Esophagus (tissue), 2 donors: ENCODE results near the gene PAIP2B. TPM values are rescaled to one million over a fixed set of nuclear protein-coding genes. Genes with fewer than 3 reads are reported as not detected.
A peak's percentile ranks its signal among the peaks of the same experiment; 100 is the strongest.

Experiments used
- H3K27ac ChIP-seq, 2 donors: one replicate each; pipeline ENCODE4 v1.5.1; 2013; ENCODE audit warnings: low read depth in 2 of 2, mild to moderate bottlenecking in 2 of 2, inconsistent platforms in 1 of 2, low read length in 1 of 2, moderate library complexity in 1 of 2
- H3K27me3 ChIP-seq, 2 donors: one replicate each; pipeline ENCODE4 v1.6.1; 2013; ENCODE audit warnings: low read length in 2 of 2, control low read depth in 1 of 2, mild to moderate bottlenecking in 1 of 2; ENCODE audit not compliant: insufficient read depth in 2 of 2, control insufficient read depth in 1 of 2
- H3K36me3 ChIP-seq, 2 donors: one replicate each; pipeline ENCODE4 v1.6.1; 2013; ENCODE audit warnings: low read length in 1 of 2; ENCODE audit not compliant: control insufficient read depth in 2 of 2, insufficient read depth in 2 of 2
- H3K4me1 ChIP-seq, 2 donors: one replicate each; pipeline ENCODE4 v1.6.1; 2013; ENCODE audit warnings: low read length in 1 of 2; ENCODE audit not compliant: control insufficient read depth in 2 of 2, insufficient read depth in 2 of 2
- H3K4me3 ChIP-seq, 2 donors: one replicate each; pipeline ENCODE4 v1.5.1; 2013; ENCODE audit warnings: low read length in 2 of 2, mild to moderate bottlenecking in 2 of 2, low read depth in 1 of 2, moderate library complexity in 1 of 2
- H3K9me3 ChIP-seq, 2 donors: one replicate each; pipeline ENCODE4 v1.6.1; 2013; ENCODE audit warnings: mild to moderate bottlenecking in 2 of 2, low read depth in 1 of 2, low read length in 1 of 2, moderate library complexity in 1 of 2; ENCODE audit not compliant: control insufficient read depth in 2 of 2, insufficient read depth in 1 of 2
- WGBS, 2 donors: extraction: QIAGEN DNeasy Blood & Tissue Kit; methylation state at CpG; one replicate each; pipeline ENCODE4 v1.1.7; 2013; 5-methylcytosine and 5-hydroxymethylcytosine counted together
- polyA plus RNA-seq, 2 donors: library from polyadenylated mRNA; stranded (reverse); fragments of 200-250 nt; gene quantifications; one replicate each; pipeline ENCODE4 v1.2.3, GENCODE V29; 2013
- donor health status: healthy with polysubstance abuse.
- donor health status: Bipolar disorder and iron deficiency.

Gene PAIP2B
- polyA plus RNA-seq, 2 donors = 4.7 to 5.0 TPM

DNA sequence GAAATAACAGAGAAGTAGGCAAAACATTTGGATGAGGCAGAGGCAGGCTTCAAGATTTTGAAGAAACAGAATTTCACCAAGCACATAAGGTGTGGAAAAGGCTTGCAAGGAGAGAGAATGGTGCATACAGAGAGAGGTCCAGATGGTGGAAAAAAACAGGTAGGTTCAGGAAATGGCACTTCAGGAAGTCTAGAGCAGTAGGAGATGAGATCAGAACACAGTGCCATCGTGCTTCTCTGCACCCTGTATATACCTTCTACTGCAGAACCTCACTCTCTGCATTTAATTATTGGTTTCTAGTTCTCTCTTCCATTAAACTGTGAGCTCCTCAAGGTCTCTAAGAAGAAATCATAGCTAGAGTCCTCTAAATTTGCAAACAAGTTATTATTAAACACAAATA lies 2.4 kb downstream of the PAIP2B start:
- no peaks in the 10 kb centered on the region for H3K36me3 ChIP-seq
- no peak overlapping the region for H3K4me3 ChIP-seq
- H3K9me3 ChIP-seq = no peaks in the 10 kb centered on the region
- 69 to 73% methylated on average over 1 of the region's 1 CpG for WGBS, 2 donors
- no peak overlapping the region for H3K27ac ChIP-seq
- H3K27me3 ChIP-seq = no peaks in the 10 kb centered on the region
- H3K4me1 ChIP-seq = no peaks in the 10 kb centered on the region

DNA sequence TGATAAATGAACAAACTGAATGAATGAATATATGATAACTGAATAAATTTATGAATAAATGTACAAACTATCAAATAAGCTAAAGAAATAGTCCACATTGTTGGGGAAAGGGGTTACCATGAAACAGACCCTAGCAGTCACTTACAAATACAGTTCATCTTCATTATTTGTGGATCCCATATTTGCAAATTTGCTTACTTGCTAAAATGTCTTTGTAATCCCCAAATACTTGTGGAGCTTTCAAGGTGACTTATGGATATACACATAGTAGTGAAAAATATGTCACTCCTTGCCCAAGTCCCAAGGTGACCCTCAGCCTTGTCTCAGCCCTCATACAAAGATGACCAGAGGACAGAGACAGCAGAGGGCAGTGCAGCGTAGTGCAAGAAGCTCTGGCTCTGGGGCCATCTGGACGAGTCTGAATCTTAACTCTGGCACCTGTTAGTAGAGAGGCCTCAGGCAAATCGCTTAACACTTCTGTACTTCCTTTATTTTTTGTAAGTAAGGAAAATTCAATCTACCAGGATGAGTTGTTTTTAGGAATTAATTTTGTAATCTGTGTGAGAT lies 3.1 kb downstream of the PAIP2B start:
- Histone ChIP-seq H3K4me3 (no peak overlapping the region), H3K27me3 (no peaks in the 10 kb centered on the region), H3K4me1 (no peaks in the 10 kb centered on the region), H3K9me3 (no peaks in the 10 kb centered on the region), H3K36me3 (no peaks in the 10 kb centered on the region), H3K27ac (no peak overlapping the region)
- WGBS, 2 donors = 32 to 33% methylated on average over 3 of the region's 3 CpGs

DNA sequence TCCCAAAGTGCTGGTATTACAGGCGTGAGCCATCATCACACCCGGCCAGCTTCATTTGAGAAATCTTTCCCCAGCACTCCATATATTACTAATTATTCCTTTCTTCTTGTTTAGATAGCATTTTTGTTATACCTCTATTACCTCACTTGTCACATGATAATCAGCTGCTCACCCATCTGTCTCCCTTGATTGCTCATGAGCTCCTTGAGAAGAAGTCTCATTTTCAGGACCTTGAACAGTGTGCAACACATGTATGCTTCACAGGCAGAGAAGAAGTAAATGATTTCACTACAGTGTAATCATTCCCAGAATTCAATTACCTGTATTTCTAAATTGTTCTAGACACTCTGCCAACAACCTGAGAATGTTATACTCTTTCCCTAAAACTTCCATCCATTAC lies 6.2 kb downstream of the PAIP2B start:
- no peak overlapping the region for H3K27ac ChIP-seq
- no peaks in the 10 kb centered on the region for H3K9me3 ChIP-seq
- no peak overlapping the region for H3K4me3 ChIP-seq
- H3K27me3 ChIP-seq = no peaks in the 10 kb centered on the region
- no peaks in the 10 kb centered on the region for H3K4me1 ChIP-seq
- 92 to 97% methylated on average over 2 of the region's 2 CpGs for WGBS, 2 donors
- no peaks in the 10 kb centered on the region for H3K36me3 ChIP-seq

DNA sequence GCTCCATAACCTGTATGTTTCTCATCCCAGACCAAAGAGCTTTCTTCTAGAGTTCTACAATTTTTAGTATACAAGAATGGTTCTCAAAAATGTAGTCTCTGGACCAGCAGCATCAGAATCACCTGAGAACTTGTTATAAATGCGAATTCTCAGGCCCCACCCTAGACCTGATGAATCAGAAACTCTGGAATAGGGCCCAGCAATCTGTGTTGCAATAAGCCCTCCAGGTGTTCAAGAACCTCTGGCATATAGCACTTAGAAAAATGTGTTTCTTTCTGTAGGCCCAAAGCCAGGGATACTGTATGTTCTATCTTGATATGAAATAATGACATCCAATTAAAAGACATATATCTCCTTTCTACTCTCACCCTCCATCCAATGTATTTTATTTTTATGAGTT lies 10.4 kb downstream of the PAIP2B start:
- no peaks in the 10 kb centered on the region for H3K9me3 ChIP-seq
- WGBS, 2 donors = 50 to 60% methylated on average over 1 of the region's 1 CpG

DNA sequence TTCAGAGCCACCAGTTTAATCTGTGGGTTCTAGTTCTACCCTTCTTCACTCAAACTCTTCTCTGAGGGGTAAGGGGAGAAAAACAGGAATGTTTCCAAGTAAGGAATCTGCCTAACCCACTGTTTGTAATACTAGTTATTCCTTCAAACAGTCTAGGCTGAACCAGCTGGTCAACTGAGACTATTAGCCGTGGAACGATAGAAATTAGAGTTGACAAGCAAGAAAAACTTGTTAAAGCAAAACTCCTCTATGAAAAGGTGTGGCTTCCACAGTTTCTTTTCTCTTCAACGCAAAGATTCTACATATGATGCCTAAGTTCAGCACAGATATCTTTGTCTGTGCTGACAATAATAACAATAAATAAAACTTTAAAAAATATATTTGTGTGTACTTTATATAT lies 11.5 kb downstream of the PAIP2B start:
- 51 to 66% methylated on average over 3 of the region's 3 CpGs for WGBS, 2 donors
- Histone ChIP-seq H3K4me3 (no peak overlapping the region), H3K27me3 (no peaks in the 10 kb centered on the region), H3K36me3 (no peaks in the 10 kb centered on the region), H3K9me3 (no peaks in the 10 kb centered on the region), H3K4me1 (no peaks in the 10 kb centered on the region), H3K27ac (peak overlapping the region; percentile 82 to 90)

More for the DNA sequence above, 10.4 kb downstream of the PAIP2B start:
- H3K4me1 ChIP-seq = no peaks in the 10 kb centered on the region
- no peak overlapping the region for H3K4me3 ChIP-seq
- no peaks in the 10 kb centered on the region for H3K27me3 ChIP-seq
- no peaks in the 10 kb centered on the region for H3K36me3 ChIP-seq
- H3K27ac ChIP-seq = peak overlapping the region; percentile 31 to 80

DNA sequence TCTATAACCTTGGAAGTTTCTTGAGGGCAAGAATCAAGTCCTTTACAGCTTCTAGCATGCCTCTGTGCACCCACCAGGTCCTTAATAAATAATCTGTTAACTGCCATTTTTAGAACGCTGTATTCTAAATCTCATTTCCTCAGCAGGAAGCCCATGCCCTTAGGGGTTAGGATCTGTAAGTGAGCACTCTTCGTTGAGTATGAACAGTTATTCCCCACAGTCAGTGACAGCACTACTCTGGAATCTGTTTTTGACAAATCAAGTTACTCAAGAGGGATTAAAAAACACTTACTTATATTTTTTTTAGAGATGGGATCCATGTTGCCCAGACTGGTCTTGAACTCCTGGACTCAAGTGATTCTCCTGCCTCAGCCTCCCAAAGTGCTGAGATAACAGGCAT lies 14.6 kb downstream of the PAIP2B start:
- Histone ChIP-seq H3K9me3 (no peaks in the 10 kb centered on the region), H3K36me3 (no peaks in the 10 kb centered on the region), H3K4me3 (no peak overlapping the region), H3K4me1 (no peaks in the 10 kb centered on the region), H3K27me3 (no peaks in the 10 kb centered on the region), H3K27ac (no peak overlapping the region)
- 53 to 66% methylated on average over 2 of the region's 2 CpGs for WGBS, 2 donors

DNA sequence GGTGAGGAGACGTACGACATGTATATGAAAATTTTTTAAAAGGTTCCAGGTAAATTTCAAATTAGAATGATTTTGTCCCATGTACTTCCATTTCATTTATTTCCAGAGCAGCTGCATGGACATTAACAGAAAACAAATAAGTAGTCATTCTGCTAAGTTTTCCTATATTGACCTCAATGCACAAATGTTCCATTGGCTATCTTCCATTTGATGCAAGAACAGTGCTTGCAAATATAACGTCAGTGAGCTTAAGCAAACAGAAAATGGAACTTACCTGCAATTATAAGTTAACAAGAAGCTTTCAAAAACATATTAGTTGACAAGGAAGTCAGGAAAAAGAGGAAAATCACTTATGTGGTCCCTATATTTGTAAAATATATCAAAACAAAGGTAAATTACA lies 16.6 kb downstream of the PAIP2B start:
- Histone ChIP-seq H3K27me3 (no peaks in the 10 kb centered on the region), H3K27ac (no peak overlapping the region), H3K36me3 (no peaks in the 10 kb centered on the region), H3K9me3 (no peaks in the 10 kb centered on the region), H3K4me1 (no peaks in the 10 kb centered on the region), H3K4me3 (no peak overlapping the region)
- 81 to 85% methylated on average over 3 of the region's 3 CpGs for WGBS, 2 donors

DNA sequence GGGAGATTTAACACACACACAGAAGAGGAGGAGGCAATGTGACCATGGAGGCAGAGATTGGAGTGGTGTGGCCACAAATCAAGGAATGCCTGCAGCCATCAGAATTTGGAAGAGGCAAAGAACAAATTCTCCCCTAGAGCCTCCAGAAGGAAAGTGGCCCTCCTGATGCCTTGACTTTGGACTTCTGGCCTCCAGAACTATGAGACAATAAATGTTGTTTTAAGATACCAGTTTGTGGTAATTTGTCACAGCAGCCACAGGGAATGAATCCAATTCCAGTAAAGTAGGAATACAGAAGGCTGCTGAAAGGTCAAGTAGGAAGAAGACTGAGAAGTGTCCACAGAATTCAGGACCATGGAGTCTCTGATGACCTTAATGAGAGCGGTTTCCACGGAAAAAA lies 18.1 kb downstream of the PAIP2B start:
- H3K4me1 ChIP-seq = no peaks in the 10 kb centered on the region
- 27 to 47% methylated on average over 2 of the region's 2 CpGs for WGBS, 2 donors
- H3K27ac ChIP-seq = no peak overlapping the region
- no peaks in the 10 kb centered on the region for H3K36me3 ChIP-seq
- no peaks in the 10 kb centered on the region for H3K9me3 ChIP-seq
- H3K27me3 ChIP-seq = no peaks in the 10 kb centered on the region
- no peak overlapping the region for H3K4me3 ChIP-seq

DNA sequence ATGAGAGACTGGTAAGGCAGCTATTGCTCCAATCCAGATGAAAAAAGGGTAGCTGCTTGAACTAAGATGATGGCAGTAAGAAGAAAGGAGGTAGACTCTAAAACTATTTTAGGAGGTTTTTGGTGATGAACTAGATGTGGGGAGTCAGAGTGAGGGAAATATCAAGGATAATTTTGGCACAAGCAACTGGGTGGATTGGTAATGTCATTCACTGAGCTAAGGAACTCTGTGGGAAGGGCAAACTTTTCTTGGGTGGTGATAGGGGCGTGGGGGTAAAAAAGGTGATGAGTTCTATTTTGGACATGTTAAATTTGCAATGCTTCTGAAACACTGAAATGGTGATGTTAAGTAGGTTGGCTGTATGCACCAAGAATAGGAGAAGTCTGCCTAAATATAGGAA lies 19.3 kb downstream of the PAIP2B start:
- Histone ChIP-seq H3K4me1 (no peaks in the 10 kb centered on the region), H3K27ac (no peak overlapping the region), H3K9me3 (no peaks in the 10 kb centered on the region), H3K27me3 (no peaks in the 10 kb centered on the region), H3K36me3 (no peaks in the 10 kb centered on the region), H3K4me3 (no peak overlapping the region)
- WGBS, 2 donors = 93 to 96% methylated on average over 1 of the region's 1 CpG

DNA sequence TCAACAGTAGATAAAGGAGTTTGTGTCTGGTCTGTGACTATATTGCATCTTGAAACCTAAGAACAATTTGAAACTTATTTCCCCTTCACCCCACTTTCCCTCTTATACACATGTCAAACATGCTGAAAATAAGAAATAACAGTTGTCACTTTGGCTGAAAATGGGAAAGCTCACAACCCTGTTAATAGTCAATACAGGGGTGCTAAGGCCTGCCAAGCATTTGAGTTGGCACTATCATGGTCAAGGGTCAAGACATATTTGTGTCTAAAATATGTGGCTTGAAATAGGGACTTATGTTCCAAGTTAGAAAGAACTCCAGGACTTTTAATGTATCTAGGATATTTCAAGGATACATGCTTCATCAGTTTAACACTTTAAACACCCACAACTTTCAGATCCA lies 20.6 kb downstream of the PAIP2B start:
- Histone ChIP-seq H3K4me1 (no peaks in the 10 kb centered on the region), H3K27me3 (no peaks in the 10 kb centered on the region), H3K4me3 (no peak overlapping the region), H3K9me3 (no peaks in the 10 kb centered on the region), H3K27ac (no peak overlapping the region), H3K36me3 (peaks cover 0 to 3% of the 10 kb centered on the region in 2 donors)
